ENCODE results near the gene ROPN1B.

- TF ChIP-seq CTCF (IDR thresholded peaks at IDR 0.05; ENCODE audit: low read depth, low read length) (no peak), MYC (IDR thresholded peaks at IDR 0.05; ENCODE audit: low read depth, low read length) (no peak)
These were observed 56.2 kb downstream of the ROPN1B start for GRCh38 chr3:126025116-126025729.
